ENCODE results near the gene WDR91. TPM values are rescaled to one million over a fixed set of nuclear protein-coding genes. Genes with fewer than 3 reads are reported as not detected.
A peak's percentile ranks its signal among the peaks of the same experiment; 100 is the strongest.

Gene WDR91
- total RNA-seq, 2 experiments from 2014 or later, result 10.7 to 11.6 TPM

- Mint-ChIP-seq H3K9me3 (no peaks in the 10 kb centered on the region), H3K36me3 (ENCODE audit: low read depth) (peaks cover 28% of the 10 kb centered on the region), H3K4me3 (no peak overlapping the region), H3K27ac (no peak overlapping the region), H3K27me3 (no peaks in the 10 kb centered on the region), H3K4me1 (peaks cover 22% of the 10 kb centered on the region)
- POLR2A ChIA-PET, result no interaction called here
- no peak for DNase-seq
- CTCF ChIA-PET, result interaction anchor here (0.6 to 1.0 kb wide), 2 partner anchors 13 to 34 kb away, joined by 4 read pairs; partner anchors contain the start of gene CYREN
Observed at GRCh38 chr7:135204876-135205275, 6.5 kb downstream of the WDR91 start.

DNA sequence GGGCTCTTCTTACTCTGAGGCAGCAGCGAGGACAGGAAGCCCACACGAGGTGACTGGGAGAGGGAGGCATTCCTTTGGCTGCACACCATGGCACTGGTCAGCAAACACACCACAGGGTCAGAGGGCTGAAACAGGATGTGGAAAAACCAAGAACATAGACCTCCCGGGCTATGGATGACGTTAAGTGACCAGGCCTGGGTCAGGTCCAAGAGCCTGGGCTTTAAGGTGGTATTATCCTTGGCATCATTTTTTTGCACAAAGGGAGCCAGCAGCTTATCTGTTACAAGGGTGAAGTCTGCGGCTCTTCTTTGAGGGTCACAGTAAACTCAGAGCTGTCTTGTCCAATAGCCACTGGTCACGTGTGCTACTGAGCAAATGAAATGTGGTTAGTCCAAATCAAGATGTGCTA is 7.0 kb downstream of the WDR91 start:
- H3K4me1 Mint-ChIP-seq, result peaks cover 22% of the 10 kb centered on the region
- H3K36me3 Mint-ChIP-seq (ENCODE audit: low read depth), result peaks cover 30% of the 10 kb centered on the region
- no peak for DNase-seq
- H3K27ac Mint-ChIP-seq, result no peak overlapping the region
- no peak overlapping the region for H3K4me3 Mint-ChIP-seq
- no peaks in the 10 kb centered on the region for H3K27me3 Mint-ChIP-seq
- ChIA-PET CTCF (interaction anchor here (0.6 to 1.0 kb wide), 2 partner anchors 13 to 33 kb away, joined by 4 read pairs; partner anchors contain the start of gene CYREN), POLR2A (no interaction called here)
- no peaks in the 10 kb centered on the region for H3K9me3 Mint-ChIP-seq

DNA sequence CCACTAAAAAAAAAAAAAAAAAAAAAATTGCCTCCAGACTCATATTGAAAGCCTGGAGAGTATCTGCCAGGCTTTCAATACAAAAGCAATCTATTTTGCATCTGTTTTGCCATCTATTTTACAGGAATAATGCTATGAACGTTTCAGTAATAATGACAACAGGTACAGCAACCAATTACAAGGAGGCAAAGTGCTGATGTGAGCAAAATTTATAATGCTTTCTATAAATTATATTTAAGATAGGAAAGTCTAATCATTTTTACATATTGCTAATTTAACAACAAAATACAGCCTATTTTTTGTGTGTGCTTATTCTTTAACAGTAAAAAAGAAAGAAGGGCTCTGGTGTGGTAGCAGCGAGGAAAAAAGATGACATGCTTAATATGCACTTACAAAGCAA is 10.0 kb downstream of the WDR91 start:
- H3K4me1 Mint-ChIP-seq, result peaks cover 8% of the 10 kb centered on the region
- no peak overlapping the region for H3K27ac Mint-ChIP-seq
- H3K27me3 Mint-ChIP-seq, result no peaks in the 10 kb centered on the region
- DNase-seq, result no peak
- ChIA-PET POLR2A (interaction anchor here (1.6 kb wide), 1 partner anchor 9 kb away, joined by 8 read pairs; the partner anchor contains the start of gene WDR91), CTCF (interaction anchor here (1.2 kb wide), 1 partner anchor 10 kb away, joined by 5 read pairs; the partner anchor contains the start of gene WDR91)
- H3K9me3 Mint-ChIP-seq, result no peaks in the 10 kb centered on the region
- H3K36me3 Mint-ChIP-seq (ENCODE audit: low read depth), result peaks cover 40% of the 10 kb centered on the region
- no peak overlapping the region for H3K4me3 Mint-ChIP-seq

- Mint-ChIP-seq H3K36me3 (ENCODE audit: low read depth) (peaks cover 44% of the 10 kb centered on the region), H3K4me3 (no peak overlapping the region), H3K4me1 (peaks cover 6% of the 10 kb centered on the region), H3K27ac (no peak overlapping the region), H3K27me3 (no peaks in the 10 kb centered on the region), H3K9me3 (no peaks in the 10 kb centered on the region)
- no peak for DNase-seq
- ChIA-PET POLR2A (interaction anchor here (1.2 kb wide), 1 partner anchor 10 kb away, joined by 5 read pairs; the partner anchor contains the start of gene WDR91), CTCF (interaction anchor here (1.2 kb wide), 1 partner anchor 18 kb away, joined by 3 read pairs; no protein-coding TSS in a partner anchor)
Observed at GRCh38 chr7:135200821-135201331, 10.4 kb downstream of the WDR91 start.

GRCh38 chr7:135199439-135199838 is 11.9 kb downstream of the WDR91 start:
- H3K9me3 Mint-ChIP-seq, result no peaks in the 10 kb centered on the region
- POLR2A ChIA-PET, result interaction anchor here (1.2 kb wide), 1 partner anchor 12 kb away, joined by 5 read pairs; the partner anchor contains the start of gene WDR91
- peaks cover 6% of the 10 kb centered on the region for H3K4me1 Mint-ChIP-seq
- peaks cover 41% of the 10 kb centered on the region for H3K36me3 Mint-ChIP-seq (ENCODE audit: low read depth)
- no peaks in the 10 kb centered on the region for H3K27me3 Mint-ChIP-seq
- no peak overlapping the region for H3K4me3 Mint-ChIP-seq
- H3K27ac Mint-ChIP-seq, result no peak overlapping the region
- CTCF ChIA-PET, result interaction anchor here (1.2 kb wide), 1 partner anchor 16 kb away, joined by 3 read pairs; no protein-coding TSS in a partner anchor
- peak; percentile 12 for DNase-seq

GRCh38 chr7:135197906-135198655 is 13.2 kb downstream of the WDR91 start:
- H3K36me3 Mint-ChIP-seq (ENCODE audit: low read depth), result peaks cover 35% of the 10 kb centered on the region
- DNase-seq, result peak; percentile 5
- POLR2A ChIA-PET, result no interaction called here
- H3K4me1 Mint-ChIP-seq, result no peaks in the 10 kb centered on the region
- H3K4me3 Mint-ChIP-seq, result no peak overlapping the region
- no peaks in the 10 kb centered on the region for H3K27me3 Mint-ChIP-seq
- no peak overlapping the region for H3K27ac Mint-ChIP-seq
- CTCF ChIA-PET, result no interaction called here
- H3K9me3 Mint-ChIP-seq, result no peaks in the 10 kb centered on the region

DNA sequence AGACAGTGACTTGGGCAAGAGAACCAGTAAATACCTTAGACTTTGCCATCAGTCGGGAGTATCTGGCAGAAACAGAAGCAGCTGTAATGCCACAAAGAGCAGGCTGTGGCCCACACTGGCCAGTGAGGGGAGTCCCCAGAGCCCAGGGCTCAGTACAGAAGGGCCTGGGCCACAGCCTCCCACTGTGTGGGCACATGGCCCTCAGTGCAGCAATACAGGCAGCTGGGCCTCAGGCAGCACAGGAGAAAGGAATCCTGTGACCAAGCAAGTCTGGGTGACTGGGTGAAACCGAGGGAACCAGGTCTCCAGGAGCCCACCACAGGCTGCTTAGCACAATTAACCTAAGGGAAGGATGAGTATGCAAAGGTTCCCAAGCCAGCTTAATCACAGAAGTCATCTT is 14.0 kb downstream of the WDR91 start:
- H3K4me1 Mint-ChIP-seq, result no peaks in the 10 kb centered on the region
- ChIA-PET CTCF (no interaction called here), POLR2A (no interaction called here)
- no peak overlapping the region for H3K27ac Mint-ChIP-seq
- H3K9me3 Mint-ChIP-seq, result no peaks in the 10 kb centered on the region
- peak; percentile 1 for DNase-seq
- H3K27me3 Mint-ChIP-seq, result no peaks in the 10 kb centered on the region
- peaks cover 33% of the 10 kb centered on the region for H3K36me3 Mint-ChIP-seq (ENCODE audit: low read depth)
- no peak overlapping the region for H3K4me3 Mint-ChIP-seq

- Mint-ChIP-seq H3K4me3 (no peak overlapping the region), H3K27me3 (no peaks in the 10 kb centered on the region), H3K36me3 (ENCODE audit: low read depth) (peaks cover 27% of the 10 kb centered on the region), H3K27ac (no peak overlapping the region), H3K9me3 (no peaks in the 10 kb centered on the region), H3K4me1 (no peaks in the 10 kb centered on the region)
- CTCF ChIA-PET, result no interaction called here
- no peak for DNase-seq
- POLR2A ChIA-PET, result no interaction called here
Observed at GRCh38 chr7:135195968-135196629, 15.2 kb downstream of the WDR91 start.

DNA sequence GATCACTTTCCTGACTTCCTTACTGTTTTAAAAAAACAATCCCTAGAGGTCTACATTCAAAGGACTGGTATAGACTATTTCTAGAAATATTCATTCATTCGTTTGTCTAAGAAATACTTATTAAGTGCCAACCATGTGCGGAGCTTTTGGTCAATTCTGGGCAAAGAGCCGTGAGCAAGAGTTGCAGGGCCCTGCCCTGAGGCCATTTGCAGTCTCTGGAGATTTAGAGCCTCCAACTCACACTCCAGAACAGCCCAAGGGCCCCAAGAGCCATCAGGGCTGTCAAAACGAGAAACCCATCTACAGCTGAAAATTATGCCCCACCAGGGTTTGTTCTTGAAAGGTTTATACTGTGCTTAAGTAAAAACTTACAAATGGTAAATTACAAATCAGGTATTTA is 16.2 kb downstream of the WDR91 start:
- H3K27ac Mint-ChIP-seq, result no peak overlapping the region
- H3K27me3 Mint-ChIP-seq, result no peaks in the 10 kb centered on the region
- no peak for DNase-seq

DNA sequence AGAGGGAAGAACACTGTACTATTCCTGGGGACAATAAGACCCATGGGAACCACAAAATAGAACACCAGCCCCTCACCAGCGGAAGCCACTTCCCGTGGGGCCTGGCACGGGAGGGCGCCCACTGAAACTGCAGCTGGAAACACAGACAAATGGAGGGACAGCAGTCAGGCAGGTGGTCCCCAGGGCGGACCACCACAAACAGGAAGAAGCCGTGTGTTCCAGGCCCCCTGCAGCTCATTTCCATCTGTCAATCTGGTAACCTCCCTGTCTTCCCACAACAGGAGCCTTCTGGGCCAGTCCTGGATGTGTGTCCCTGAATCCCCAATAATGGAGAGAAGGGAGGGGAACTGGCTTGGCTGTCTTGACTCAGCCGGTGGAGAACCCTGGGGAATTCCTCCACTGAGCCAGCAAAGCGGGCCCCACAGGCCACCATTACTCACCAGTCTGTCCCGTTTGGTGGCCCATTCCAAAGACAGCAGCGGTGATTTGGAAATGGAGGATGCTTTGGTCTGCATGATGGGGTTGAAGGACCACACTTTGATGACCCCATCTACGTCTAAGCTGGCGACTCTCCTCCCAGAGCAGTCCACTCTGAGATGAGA is 16.7 kb downstream of the WDR91 start:
- H3K4me3 Mint-ChIP-seq, result no peak overlapping the region
- no peak overlapping the region for H3K27ac Mint-ChIP-seq
- ChIA-PET POLR2A (no interaction called here), CTCF (no interaction called here)
- H3K27me3 Mint-ChIP-seq, result no peaks in the 10 kb centered on the region
- no peak for DNase-seq
- H3K9me3 Mint-ChIP-seq, result no peaks in the 10 kb centered on the region
- no peaks in the 10 kb centered on the region for H3K4me1 Mint-ChIP-seq
- H3K36me3 Mint-ChIP-seq (ENCODE audit: low read depth), result peaks cover 28% of the 10 kb centered on the region

More for the DNA sequence above, 16.2 kb downstream of the WDR91 start:
- CTCF ChIA-PET, result no interaction called here
- no peaks in the 10 kb centered on the region for H3K9me3 Mint-ChIP-seq
- peaks cover 24% of the 10 kb centered on the region for H3K36me3 Mint-ChIP-seq (ENCODE audit: low read depth)
- no peaks in the 10 kb centered on the region for H3K4me1 Mint-ChIP-seq
- no peak overlapping the region for H3K4me3 Mint-ChIP-seq
- POLR2A ChIA-PET, result no interaction called here

DNA sequence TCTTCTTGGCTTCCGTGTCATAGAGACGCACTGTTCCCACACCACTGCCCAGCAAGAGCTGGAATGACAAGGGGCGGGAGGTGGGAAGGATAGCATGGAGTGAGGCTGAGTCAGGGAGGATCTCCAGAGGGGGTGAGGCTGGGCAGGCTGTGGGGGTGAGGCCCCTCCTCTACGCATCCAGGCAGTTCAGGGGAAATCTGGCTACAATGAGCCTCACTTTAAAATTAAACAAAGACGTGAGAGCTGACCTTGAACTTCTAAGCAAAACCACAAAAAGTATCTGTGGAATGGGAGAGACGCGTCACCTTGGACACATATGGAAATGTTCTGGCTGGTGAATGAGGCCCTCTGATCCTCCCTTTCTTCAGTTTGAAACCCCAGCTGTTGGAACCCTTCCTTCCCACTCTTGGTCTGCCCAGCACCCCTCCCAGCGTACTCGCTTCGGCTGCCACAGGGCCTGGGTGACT is 17.7 kb downstream of the WDR91 start:
- no peaks in the 10 kb centered on the region for H3K27me3 Mint-ChIP-seq
- peaks cover 32% of the 10 kb centered on the region for H3K36me3 Mint-ChIP-seq (ENCODE audit: low read depth)
- no peak for DNase-seq
- H3K9me3 Mint-ChIP-seq, result no peaks in the 10 kb centered on the region
- no peak overlapping the region for H3K27ac Mint-ChIP-seq
- ChIA-PET CTCF (no interaction called here), POLR2A (no interaction called here)
- no peaks in the 10 kb centered on the region for H3K4me1 Mint-ChIP-seq
- H3K4me3 Mint-ChIP-seq, result no peak overlapping the region

- no peak overlapping the region for H3K27ac Mint-ChIP-seq
- no peaks in the 10 kb centered on the region for H3K9me3 Mint-ChIP-seq
- DNase-seq, result no peak
- H3K4me3 Mint-ChIP-seq, result no peak overlapping the region
- H3K4me1 Mint-ChIP-seq, result no peaks in the 10 kb centered on the region
- ChIA-PET POLR2A (no interaction called here), CTCF (no interaction called here)
- H3K27me3 Mint-ChIP-seq, result no peaks in the 10 kb centered on the region
- peaks cover 32% of the 10 kb centered on the region for H3K36me3 Mint-ChIP-seq (ENCODE audit: low read depth)
Observed at GRCh38 chr7:135192914-135193536, 18.3 kb downstream of the WDR91 start.
